Measurements from ENCODE around the gene MOB3C.

MOB3C gene

DNA sequence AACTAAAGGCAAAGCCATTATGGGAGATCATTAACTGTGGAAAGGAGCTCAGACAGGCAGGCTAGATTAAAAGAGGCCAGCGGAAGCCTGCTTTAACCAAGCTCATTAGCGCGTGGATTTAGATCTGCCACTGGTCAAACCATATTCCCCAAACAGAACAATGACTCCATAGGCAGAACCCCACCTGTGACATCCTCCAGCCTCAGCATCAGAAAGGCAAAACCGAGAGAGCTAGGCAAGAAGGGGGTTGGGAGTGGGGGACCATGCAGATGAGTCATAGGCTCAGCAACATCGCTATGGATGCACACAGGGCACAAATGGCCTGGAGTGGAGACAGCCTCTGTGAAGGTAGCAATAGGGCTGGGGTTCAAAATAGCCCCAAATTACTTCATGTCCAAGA lies 33.1 kb downstream of the MOB3C start:
- DNase-seq (ENCODE audit: low read depth) = no peak
- H3K4me3 ChIP-seq (ENCODE audit: low read depth, low read length) = no peak overlapping the region
- TF ChIP-seq CTCF (IDR thresholded peaks at IDR 0.05; ENCODE audit: low read depth, low read length, missing control alignments) = no peak

DNA sequence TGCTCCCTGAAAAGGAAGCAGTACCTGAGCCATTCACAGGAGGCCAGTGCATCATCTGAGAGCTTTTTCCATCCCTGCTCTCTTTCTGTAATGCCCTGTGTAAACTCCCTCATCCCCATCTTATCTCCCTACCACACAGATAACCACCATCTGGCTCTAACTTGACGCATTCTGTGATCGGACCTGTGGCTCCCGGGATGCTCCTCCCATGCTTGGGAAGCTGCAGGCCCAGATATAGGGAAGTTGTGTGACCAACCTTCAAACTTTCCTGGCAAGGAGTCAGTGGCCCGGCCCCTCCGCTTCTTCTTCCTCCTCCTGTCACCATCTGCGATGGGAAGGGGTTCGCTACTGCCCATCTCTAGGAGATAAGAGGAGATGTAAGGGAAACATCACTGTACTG lies 33.6 kb downstream of the MOB3C start:
- TF ChIP-seq CTCF (IDR thresholded peaks at IDR 0.05; ENCODE audit: low read depth, low read length, missing control alignments) = no peak
- no peak for DNase-seq (ENCODE audit: low read depth)
- H3K4me3 ChIP-seq (ENCODE audit: low read depth, low read length) = no peak overlapping the region

- TF ChIP-seq CTCF (IDR thresholded peaks at IDR 0.05; ENCODE audit: low read depth, low read length, missing control alignments) = no peak
- H3K4me3 ChIP-seq (ENCODE audit: low read depth, low read length) = no peak overlapping the region
- DNase-seq (ENCODE audit: low read depth) = no peak
These were observed 34.7 kb downstream of the MOB3C start for GRCh38 chr1:46581681-46582455.

DNA sequence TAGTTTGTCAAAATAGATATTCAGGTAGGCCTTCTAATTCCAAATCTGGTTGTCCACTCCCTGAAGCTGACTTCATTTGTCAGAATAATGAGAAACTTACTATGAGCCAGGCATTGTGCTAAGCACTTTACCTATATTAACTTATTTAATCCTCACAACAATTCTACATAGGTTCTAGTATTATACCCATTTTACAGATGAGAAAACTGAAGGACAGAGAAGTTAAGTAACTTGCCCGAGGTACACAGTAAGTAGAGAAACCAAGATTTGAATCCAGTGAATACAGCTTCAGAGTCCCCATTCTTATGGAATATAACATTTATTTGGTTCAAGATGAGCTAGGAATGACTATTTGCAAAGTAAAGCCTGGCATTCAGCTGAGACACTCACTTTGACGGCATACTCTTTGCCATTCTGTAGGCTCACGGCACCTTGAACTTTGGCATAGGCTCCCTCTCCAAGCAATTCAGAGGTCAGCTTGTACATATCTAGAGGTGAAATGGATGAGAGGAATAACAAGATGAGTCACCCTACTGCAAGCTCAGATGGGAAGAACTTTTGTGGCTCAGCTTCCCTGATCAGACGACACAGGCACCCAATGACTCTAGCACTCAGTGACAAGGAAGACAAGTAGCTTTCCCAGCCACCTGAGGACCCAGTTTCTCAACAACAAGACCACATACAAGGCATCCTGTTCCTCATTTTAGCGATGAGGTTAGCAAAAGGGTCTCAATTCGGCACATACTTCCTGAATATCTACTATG lies 36.3 kb downstream of the MOB3C start:
- no peak for DNase-seq (ENCODE audit: low read depth)
- no peak for TF ChIP-seq CTCF (IDR thresholded peaks at IDR 0.05; ENCODE audit: low read depth, low read length, missing control alignments)
- H3K4me3 ChIP-seq (ENCODE audit: low read depth, low read length) = no peak overlapping the region

GRCh38 chr1:46577671-46578070 lies 38.9 kb downstream of the MOB3C start:
- TF ChIP-seq CTCF (IDR thresholded peaks at IDR 0.05; ENCODE audit: low read depth, low read length, missing control alignments) = no peak
- no peak overlapping the region for H3K4me3 ChIP-seq (ENCODE audit: low read depth, low read length)
- DNase-seq (ENCODE audit: low read depth) = no peak

DNA sequence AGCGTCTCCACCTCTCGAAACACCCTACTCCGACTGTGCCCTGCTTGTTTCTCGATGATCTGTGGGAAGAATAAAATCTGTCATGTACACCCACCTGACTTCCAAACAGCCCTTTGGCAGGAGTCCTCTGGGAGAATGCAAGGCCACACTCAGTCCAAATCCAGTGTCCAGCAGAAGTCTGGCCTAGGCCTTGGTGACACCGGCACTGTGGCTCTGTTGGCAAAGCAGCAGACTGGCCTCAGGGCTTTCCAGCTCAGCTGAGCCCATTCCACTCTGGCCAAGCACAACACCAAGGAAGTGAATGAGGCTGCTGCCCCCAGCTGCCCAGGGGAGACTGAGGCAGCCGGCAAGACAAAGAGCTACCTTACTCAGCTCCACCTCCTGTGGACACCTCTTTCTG lies 40.0 kb downstream of the MOB3C start:
- no peak overlapping the region for H3K4me3 ChIP-seq (ENCODE audit: low read depth, low read length)
- no peak for TF ChIP-seq CTCF (IDR thresholded peaks at IDR 0.05; ENCODE audit: low read depth, low read length, missing control alignments)
- DNase-seq (ENCODE audit: low read depth) = no peak
